ENCODE measurements around the gene TTC23.

- TF ChIP-seq CTCF (IDR thresholded peaks at IDR 0.05) (no peak), POLR2A (IDR thresholded peaks at IDR 0.05) (no peak), POLR2AphosphoS5 (IDR thresholded peaks at IDR 0.05) (no peak), EP300 (IDR thresholded peaks at IDR 0.05) (no peak)
These were observed 159.2 kb downstream of the TTC23 start for GRCh38 chr15:99090011-99090699.
